ENCODE data around the gene ACRBP. TPM values are rescaled to one million over a fixed set of nuclear protein-coding genes. Genes with fewer than 3 reads are reported as not detected.

ACRBP gene
- polyA plus RNA-seq (2012; ENCODE audit: insufficient read length, low read depth): 1.2 TPM

- no peak for TF ChIP-seq POLR2AphosphoS5 (IDR thresholded peaks at IDR 0.05; ENCODE audit: low read depth, low read length)
- no peak for TF ChIP-seq SIN3A (IDR thresholded peaks at IDR 0.05; ENCODE audit: borderline replicate concordance, insufficient read depth, low read length)
- no peak for TF ChIP-seq FOXP2 (optimal IDR thresholded peaks at IDR 0.05; ENCODE audit: borderline replicate concordance, extremely low read depth, extremely low read length, insufficient read depth)
- TF ChIP-seq TAF1 (IDR thresholded peaks at IDR 0.05; ENCODE audit: borderline replicate concordance, insufficient read depth, low read length): no peak
These were observed at the start of gene ACRBP for GRCh38 chr12:6647083-6647604. Gene ACRBP (minus strand): TSS chr12:6647432. CDS start chr12:6647366, 66 bp downstream.

- TF ChIP-seq TAF1 (IDR thresholded peaks at IDR 0.05; ENCODE audit: borderline replicate concordance, insufficient read depth, low read length) (no peak), REST (IDR thresholded peaks at IDR 0.05; ENCODE audit: insufficient read depth in 1 of 2, low read depth in 2 of 2, low read length in 2 of 2) (no peak), POLR2AphosphoS5 (IDR thresholded peaks at IDR 0.05; ENCODE audit: low read depth, low read length) (no peak)
These were observed 48.2 kb upstream of the ACRBP start for GRCh38 chr12:6695313-6696045.

- no peak for TF ChIP-seq SIN3A (IDR thresholded peaks at IDR 0.05; ENCODE audit: borderline replicate concordance, insufficient read depth, low read length)
- TF ChIP-seq POLR2AphosphoS5 (IDR thresholded peaks at IDR 0.05; ENCODE audit: low read depth, low read length): no peak
- no peak for TF ChIP-seq REST (IDR thresholded peaks at IDR 0.05; ENCODE audit: insufficient read depth in 1 of 2, low read depth in 2 of 2, low read length in 2 of 2)
- no peak for TF ChIP-seq FOXP2 (optimal IDR thresholded peaks at IDR 0.05; ENCODE audit: borderline replicate concordance, extremely low read depth, extremely low read length, insufficient read depth)
- no peak for TF ChIP-seq TAF1 (IDR thresholded peaks at IDR 0.05; ENCODE audit: borderline replicate concordance, insufficient read depth, low read length)
These were observed 47.5 kb upstream of the ACRBP start for GRCh38 chr12:6694701-6695100.

- TF ChIP-seq REST (IDR thresholded peaks at IDR 0.05; ENCODE audit: insufficient read depth in 1 of 2, low read depth in 2 of 2, low read length in 2 of 2) (no peak), SIN3A (IDR thresholded peaks at IDR 0.05; ENCODE audit: borderline replicate concordance, insufficient read depth, low read length) (no peak), TAF1 (IDR thresholded peaks at IDR 0.05; ENCODE audit: borderline replicate concordance, insufficient read depth, low read length) (no peak), POLR2AphosphoS5 (IDR thresholded peaks at IDR 0.05; ENCODE audit: low read depth, low read length) (no peak), FOXP2 (optimal IDR thresholded peaks at IDR 0.05; ENCODE audit: borderline replicate concordance, extremely low read depth, extremely low read length, insufficient read depth) (no peak)
These were observed 46.7 kb upstream of the ACRBP start for GRCh38 chr12:6693832-6694355.

- no peak for TF ChIP-seq POLR2AphosphoS5 (IDR thresholded peaks at IDR 0.05; ENCODE audit: low read depth, low read length)
- no peak for TF ChIP-seq SIN3A (IDR thresholded peaks at IDR 0.05; ENCODE audit: borderline replicate concordance, insufficient read depth, low read length)
- TF ChIP-seq REST (IDR thresholded peaks at IDR 0.05; ENCODE audit: insufficient read depth in 1 of 2, low read depth in 2 of 2, low read length in 2 of 2): no peak
- no peak for TF ChIP-seq TAF1 (IDR thresholded peaks at IDR 0.05; ENCODE audit: borderline replicate concordance, insufficient read depth, low read length)
- TF ChIP-seq FOXP2 (optimal IDR thresholded peaks at IDR 0.05; ENCODE audit: borderline replicate concordance, extremely low read depth, extremely low read length, insufficient read depth): no peak
These were observed 45.7 kb upstream of the ACRBP start for GRCh38 chr12:6692888-6693287.

All from PFSK-1 (cell line).